Activated T-cell treated with anti-CD3 and anti-CD28 coated beads for 24 hours (primary cell): ENCODE results near the gene MITF.

ENCODE experiments used
- DNase-seq: peaks from one replicate; pipeline ENCODE4 v3.0.0-alpha.2; 2020; ENCODE audit warnings: low read depth

Gene MITF

DNA sequence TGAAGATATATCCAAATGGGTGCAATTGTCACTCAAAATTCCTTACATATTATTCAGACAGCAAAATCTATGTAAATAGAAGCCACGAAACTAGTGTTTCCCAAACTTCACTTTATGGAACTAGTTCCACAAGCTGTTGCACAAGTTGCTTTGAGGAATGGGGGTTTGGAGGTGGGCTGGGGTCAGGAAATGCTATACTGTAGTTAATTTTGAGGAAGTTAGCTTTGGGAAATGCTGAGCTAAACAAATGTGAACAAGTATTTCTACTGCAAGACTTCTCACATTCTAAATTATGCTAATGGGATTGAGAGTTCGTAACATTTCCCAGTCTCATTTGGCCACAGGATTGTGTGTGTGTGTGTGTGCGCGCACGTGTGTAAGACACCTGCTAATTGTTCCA lies 231.6 kb downstream of the MITF start:
- DNase-seq: no peak

DNA sequence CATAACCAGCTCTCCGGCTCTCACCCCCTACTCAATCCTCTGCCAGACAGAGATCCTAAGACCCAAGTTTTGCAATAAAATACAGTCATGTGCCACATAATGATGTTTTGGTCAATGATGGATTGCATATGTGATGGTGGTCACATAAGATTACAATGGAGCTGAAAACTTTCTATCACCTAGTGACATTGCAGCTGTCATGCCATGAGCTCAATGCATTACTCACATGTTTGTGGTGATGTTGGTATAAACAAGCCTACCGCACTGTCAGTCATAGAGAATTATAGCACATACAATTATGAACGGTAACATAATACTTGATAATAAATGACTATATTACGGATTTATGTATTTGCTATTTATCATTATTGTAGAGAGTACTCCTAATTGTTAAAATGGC lies 233.4 kb downstream of the MITF start:
- no peak for DNase-seq

DNA sequence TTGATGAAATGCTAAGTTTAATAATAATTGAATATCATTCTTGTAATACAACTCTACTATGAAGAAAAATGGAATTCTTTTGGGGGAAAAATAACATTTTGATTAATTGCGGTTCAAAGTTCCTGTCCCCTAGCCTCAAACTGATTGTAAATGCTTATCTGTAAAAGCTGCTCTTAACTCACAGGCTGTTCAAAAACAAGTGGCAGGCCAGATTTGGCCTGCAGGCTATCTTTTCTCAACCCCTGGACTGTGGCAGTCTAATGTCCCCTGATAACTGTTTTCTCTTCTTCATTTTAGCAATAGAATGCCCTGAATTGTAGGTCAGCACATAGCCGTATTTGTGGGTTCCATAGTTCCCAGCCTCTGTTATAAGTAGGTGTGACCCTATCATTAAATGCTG lies 236.8 kb downstream of the MITF start:
- no peak for DNase-seq

DNA sequence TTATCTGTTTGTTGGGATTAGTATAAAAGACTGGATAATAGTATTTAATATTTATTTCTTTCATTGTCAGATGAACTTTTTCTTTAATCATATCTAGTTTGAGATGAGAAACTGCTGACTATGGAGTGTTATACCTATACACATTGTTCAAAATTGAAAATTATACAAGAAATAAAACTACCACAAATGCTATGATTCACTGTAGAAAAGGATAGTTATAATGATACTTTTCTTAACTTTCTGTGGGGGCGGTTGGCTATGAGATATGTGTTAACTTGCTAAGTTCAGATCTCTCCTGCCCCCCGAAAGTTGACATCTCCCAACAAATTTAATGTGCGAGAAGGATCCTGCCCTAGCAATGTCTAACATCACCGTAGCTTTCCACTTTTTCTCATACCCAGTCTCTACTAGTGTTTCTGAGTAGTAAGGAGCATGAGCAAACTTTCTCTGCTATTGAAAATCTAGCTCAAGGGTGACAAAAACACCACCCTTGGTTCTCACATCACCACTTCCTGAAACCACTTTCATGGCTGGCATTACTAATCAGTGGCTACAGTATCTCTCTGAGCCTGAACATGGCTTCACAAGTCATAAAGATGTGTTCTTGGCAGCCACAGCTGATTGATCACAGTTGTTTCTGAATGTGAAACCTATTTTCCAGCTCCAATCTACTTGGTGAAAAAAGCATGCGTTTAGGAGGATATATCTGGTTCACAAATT lies 244.4 kb downstream of the MITF start:
- DNase-seq: no peak

DNA sequence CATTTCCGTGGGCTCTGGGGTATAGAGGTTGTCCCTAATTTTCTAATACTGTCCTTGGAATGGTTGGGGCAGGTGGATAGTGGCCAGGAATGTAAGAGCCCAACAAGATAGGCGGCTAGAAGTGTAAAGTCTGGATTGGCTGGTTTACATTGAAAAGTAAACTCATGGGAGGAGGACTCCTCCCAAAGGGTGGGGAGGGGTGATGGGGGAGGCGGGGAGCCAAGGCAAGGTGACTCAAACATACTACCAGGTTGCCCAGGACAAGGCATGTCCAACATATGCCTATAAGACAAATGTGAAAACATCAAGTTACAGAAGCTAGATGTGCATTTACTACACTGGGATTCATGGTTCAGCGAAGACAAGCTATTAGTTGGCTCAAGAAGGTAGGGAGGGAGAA lies 246.0 kb downstream of the MITF start:
- DNase-seq: no peak

DNA sequence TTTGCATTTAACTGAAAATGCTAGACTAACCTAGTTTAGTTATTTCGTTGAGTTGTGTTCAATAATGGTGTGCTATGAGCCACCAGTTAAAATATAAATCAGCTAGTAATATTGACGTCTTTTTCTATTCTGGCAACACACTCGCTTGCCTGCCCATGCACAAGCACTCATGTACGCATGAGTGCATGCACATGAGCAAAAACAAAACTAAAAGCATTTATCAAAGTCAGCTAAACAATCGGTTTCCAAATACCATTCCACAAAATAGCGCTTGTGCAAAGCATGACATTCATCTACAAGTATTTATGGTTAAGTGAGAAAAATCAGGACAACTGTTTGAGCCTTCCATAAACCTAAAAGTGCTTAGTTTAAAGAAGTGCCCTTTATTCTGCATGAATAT lies 247.2 kb downstream of the MITF start:
- DNase-seq: no peak

DNA sequence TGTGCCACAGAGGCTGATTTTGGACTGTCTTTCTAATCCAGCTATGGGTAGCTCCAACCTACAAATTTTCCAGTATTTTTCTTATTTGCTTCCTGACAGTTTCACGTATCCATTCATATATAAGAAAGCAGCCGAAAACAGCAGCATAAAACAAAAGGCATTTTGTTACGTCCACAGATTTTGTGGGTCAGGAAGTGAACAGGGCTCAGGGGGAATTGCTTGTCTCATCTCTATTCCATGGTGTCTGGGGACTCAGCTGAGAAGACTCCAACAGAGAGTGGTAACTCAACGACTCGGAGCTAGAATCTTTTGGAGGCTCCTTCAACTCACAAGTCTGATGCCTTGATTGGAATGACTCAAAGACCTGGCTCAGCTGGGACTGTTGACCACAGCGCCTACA lies 248.6 kb downstream of the MITF start:
- no peak for DNase-seq

DNA sequence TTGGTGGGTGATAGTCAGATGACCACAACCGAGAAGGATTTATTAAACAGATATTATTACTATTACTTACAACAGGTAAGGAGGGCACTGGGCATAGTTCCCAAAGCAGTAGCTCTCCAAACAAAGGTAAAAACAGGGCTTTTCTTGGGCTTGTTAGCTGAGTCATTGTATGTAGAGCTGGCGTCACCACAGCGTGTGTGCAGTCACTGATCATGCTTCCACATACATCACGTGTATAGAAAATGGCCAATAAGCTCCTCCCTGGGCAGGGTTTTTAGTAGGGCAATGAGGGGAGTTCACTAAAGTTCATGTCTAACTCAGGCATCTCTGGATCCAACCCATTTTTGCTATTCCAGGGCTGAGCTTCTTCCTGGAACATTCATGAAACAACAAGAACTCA lies 254.5 kb downstream of the MITF start:
- no peak for DNase-seq

DNA sequence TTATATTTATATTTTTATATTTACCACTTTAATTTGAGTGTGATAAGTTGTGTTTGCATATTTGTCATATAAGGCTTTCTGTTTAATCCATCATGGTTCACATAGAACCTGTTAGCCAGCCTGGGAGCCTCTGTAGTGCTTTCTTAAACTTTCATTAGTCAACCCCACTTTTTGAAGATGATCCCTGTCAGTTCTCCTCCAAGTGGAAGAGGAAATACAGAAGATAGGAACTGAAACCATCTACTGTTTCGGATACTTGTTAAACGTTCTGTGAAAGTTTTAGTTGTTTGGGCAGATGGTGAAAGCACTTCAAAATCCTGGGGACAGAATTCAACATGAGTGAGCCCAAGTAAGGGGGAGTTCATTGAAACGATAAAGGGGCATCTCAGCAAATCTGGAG lies 255.7 kb downstream of the MITF start:
- DNase-seq: no peak

DNA sequence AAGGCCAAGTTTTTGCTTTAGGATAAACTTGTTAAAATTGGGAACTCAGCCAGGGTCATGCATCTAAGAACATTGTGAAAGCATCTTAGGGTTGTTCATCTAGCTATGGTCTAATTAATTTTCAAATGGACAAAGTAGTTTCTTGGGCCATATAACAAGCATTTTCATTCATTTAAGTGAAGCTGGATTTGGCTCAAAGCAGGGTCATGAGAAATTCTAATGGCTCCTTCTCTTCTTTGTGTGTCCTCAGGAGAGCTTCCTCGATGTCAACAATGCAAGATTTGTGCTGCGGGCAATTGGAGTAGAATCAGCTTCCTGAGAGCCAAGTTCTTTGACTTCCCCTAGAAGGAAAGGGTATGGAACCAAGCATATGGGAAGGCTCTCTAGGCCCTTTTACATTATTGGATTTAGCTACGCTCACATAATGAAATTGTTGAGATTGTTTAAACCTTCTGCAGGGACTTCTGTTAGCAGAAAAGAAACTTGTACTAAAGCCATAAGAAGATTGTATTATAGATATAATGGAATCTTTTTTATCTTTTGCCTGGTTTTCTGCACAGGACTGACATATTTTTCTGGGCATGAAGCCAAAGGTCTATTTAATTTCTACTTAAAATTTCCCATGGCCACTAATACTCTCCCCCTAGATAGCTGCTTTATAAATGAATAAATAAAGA lies 258.5 kb downstream of the MITF start:
- DNase-seq: no peak

DNA sequence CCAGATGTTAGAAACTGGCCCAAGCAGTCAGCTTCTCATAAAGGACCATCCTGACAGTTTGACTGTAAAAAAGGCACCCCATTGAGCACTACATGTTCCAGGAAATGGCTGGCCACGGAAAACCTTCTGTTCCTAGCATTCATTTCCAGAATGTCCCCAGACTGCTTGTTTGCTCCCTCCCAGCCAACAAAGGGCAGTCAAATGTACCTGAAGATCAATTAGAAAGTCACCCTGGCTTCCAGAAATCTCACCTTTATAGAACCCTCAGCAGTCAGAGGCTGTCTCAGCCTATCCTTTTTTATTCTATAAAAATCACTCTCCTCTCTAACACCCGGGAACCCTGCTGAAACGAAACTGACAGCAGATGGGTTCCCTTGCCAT lies 259.5 kb downstream of the MITF start:
- no peak for DNase-seq

DNA sequence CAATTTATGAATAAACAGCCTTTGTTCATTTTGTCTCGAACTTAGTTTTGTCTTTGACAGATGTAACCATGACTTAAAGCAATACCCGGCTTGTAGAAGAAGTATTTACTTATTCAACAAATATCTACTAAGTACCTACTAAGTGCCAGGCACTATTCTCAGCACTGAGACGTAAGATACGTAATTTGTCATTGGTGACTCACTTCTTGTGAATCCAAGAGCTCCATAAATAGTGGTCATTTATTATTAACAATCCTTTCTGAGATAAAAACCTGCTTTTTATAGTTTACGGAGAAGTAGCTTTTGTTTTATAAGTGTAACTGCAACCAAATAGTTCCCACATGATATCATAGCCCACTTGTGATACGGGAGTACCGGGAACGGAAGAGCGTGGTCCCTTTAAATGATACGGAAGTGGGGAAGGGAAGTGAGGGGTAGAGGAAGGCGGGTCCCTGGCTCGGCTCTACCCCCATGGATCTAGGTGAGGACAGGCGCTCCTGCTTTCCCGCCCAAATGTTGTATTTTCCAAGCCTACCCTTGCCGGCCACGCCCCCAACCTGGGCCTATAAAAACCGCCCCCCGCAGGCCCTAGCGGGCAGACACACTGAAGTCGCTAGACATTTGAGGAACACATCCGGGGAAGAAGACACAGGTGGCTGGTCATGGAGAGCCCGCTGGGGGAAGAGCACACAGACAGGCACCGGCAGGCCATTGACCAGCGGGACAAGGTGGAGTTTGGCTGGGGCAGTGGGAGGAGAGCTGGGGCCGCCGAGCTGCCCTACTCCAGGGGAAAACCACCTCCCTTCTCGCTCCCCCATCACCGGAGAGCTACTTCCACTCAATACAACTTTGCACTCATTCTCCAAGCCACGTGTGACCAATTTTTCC lies 260.1 kb downstream of the MITF start, which contains the start of gene SAMMSON:
TSS of gene SAMMSON (plus strand) at position 594 of the 888 bp plus-strand sequence.
- DNase-seq: no peak

DNA sequence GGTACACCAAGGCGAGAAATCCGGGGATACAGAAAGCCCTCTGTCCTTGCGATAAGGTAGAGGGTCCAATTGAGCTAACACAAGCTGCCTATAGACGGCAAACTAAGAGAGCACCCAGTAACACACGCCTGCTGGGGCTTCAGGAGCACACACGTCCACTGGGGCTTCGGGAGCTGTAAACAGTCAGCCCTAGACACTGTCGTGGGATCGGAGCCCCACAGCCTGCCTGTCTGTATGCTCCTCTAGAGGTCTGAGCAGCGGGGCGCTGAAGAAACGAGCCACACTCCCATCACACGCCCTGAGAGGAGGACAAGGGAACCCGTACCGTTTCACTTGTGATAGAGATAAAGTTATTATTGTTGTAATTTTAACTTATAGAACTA lies 260.8 kb downstream of the MITF start:
- DNase-seq: no peak

DNA sequence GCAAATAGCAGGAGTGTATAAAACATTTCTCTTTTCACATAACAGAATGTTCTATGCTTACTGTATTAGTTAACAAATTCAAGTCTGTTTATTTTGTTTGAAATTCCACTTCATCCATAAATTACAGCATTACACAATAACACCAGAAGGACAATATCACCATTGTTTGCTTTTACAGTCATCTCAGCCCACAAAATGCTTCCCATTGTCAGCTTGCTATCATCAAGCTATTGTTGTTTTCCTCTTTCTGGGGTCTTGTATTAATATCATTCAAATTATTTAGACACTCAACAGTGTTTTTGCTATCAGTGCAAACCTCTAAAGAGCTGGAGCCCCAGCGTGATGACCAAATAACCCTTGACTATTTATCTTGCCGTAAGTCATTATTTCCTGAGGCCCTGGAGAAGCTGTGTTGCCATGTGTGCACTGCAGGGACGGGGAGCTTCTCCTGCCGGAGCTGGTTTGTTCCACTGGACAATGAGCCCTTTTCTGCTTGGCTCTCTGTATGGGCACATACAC lies 261.4 kb downstream of the MITF start:
- no peak for DNase-seq

DNA sequence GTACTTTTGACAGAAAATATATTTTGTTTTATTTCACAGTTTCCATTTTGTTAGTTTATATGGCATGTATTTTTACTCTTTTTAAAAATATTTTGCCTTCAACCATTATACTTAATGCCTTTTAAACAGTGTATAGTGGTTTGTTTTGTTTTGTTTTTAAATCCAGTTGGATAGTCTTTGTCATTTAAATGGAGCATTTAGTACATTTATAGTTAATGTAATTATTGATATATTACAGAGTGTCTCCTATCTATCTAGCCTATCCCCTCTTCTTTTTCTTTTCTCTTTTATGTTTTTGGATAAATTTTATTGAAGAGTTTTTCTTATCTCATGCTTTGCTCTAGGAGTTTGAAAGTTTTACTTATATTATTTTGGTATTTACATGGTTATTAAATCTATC lies 263.9 kb downstream of the MITF start:
- DNase-seq: no peak

DNA sequence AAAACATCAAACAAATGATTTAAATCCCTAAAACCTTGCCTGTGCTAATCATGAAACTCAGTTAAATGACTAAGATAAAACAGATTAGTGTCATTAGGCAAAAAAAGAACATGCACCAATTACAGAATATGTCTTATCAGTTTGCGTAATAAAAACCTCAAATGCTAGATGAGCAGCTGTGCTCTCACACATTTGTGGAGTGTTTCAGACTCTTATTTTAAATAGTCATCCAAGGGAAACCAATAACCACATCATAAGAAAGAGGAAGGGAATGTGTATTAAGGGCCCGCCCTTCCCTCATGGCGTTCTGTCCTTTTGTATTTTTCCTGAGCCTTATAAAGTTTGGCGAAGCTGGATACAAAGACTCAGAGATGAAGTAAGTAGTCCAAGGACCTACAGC lies 266.8 kb downstream of the MITF start:
- DNase-seq: no peak

DNA sequence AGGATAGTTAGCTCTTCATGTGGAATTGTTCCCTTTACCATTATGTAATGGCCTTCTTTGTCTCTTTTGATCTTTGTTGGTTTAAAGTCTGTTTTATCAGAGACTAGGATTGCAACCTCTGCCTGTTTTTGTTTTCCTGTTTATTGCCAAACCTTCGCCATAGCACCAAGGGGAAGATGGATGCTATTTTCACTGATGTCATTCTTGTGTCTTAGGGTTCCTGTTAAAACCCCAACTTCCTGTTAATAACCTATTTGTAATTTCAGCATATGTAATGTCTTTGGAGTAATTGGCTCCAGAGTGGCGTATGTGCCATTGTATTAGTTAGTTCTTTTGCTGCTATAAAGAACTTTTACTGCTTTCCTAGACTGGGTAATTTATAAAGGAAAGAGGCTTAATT lies 271.1 kb downstream of the MITF start:
- no peak for DNase-seq

DNA sequence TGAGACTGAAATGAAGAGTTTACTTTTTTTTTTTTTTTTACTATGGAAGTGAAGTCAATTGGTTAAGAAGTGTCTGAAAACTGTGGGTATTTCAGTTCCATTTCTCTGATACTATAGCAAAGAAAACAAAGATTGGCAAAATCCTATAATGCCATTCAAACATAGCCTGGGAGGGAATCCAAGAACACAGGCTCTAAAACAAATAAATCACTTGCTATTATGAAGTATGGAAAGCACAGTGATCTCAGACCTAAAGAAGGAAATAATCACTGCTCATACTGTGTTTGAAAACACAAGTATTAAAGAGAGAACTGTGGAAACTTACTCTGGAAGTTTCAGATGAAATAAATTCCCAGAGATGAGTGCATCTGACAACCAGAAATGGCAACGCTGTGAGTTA lies 272.3 kb downstream of the MITF start:
- no peak for DNase-seq
